Measurements from ENCODE around the gene CDH22. TPM values are rescaled to one million over a fixed set of nuclear protein-coding genes. Genes with fewer than 3 reads are reported as not detected.

CDH22 gene
- total and polyA plus RNA-seq, 9 of the 15 experiments (the other 6 are each of a cell fraction or from before 2014, with no cell fraction given) = 0.07 to 0.08 TPM; not detected in 7

GRCh38 chr20:46332373-46333160 is 24.3 kb upstream of the CDH22 start:
- intact Hi-C loops (cut with micrococcal nuclease) = no loop called here
- Histone ChIP-seq H3K4me2 (ENCODE audit: insufficient read depth, low read length) (no peak overlapping the region), H4K20me1 (replicated peaks; ENCODE audit: control insufficient read depth, insufficient read depth, low read length) (peaks cover 14% of the 10 kb centered on the region), H2AFZ (ENCODE audit: low read depth, low read length) (no peak overlapping the region), H3K9ac (ENCODE audit: insufficient read depth in 1 of 2, low read depth in 2 of 2, low read length in 2 of 2) (peak overlapping the region in 1 of 2 experiments; percentile 2; a peak in 1 of 4 replicates), H3K9me1 (ENCODE audit: control insufficient read depth, insufficient read depth, low read length) (peaks cover 2% of the 10 kb centered on the region), H3K27me3 (ENCODE audit: control insufficient read depth in 2 of 2, insufficient read depth in 2 of 2, low read length in 2 of 2) (peaks cover 19 to 68% of the 10 kb centered on the region in 2 experiments), H3K79me2 (ENCODE audit: control insufficient read depth, insufficient read depth, low read length) (no peaks in the 10 kb centered on the region), H3K4me3 (no peak overlapping the region), H3K4me1 (replicated peaks in 1 of 2; ENCODE audit: control insufficient read depth in 2 of 2, insufficient read depth in 2 of 2, low read length in 2 of 2) (peaks cover 0 to 19% of the 10 kb centered on the region in 2 experiments; a peak in 2 of 5 replicates), H3K27ac (ENCODE audit: extremely low read depth, low read depth, low read length) (no peak overlapping the region), H3K36me3 (ENCODE audit: control insufficient read depth, insufficient read depth, low read length) (no peaks in the 10 kb centered on the region), H3K9me3 (replicated peaks; ENCODE audit: control insufficient read depth, insufficient read depth, low read depth, low read length) (no peaks in the 10 kb centered on the region)
- in situ Hi-C loops (cut with MboI) = no loop called here
- BruUV-seq (replicated peaks) = no TSS peak
- CTCF ChIA-PET (ENCODE audit: low intra/inter-chr PET ratio) = no interaction called here
- TF ChIP-seq PTRF (tag; IDR thresholded peaks at IDR 0.05) (no peak), ZNF12 (CRISPR knock-in tag; IDR thresholded peaks at IDR 0.05) (no peak), GTF3C2 (IDR thresholded peaks at IDR 0.05; ENCODE audit: borderline replicate concordance, extremely low read depth, insufficient read length) (no peak), HSF4 (CRISPR knock-in tag; IDR thresholded peaks at IDR 0.05; ENCODE audit: borderline replicate concordance) (no peak), MAFF (IDR thresholded peaks at IDR 0.05; ENCODE audit: low read length) (no peak), SRSF7 (optimal IDR thresholded peaks at IDR 0.05; ENCODE audit: low read depth, low read length) (no peak), SMAD1 (IDR thresholded peaks at IDR 0.05; ENCODE audit: low read depth, low read length, partially characterized antibody) (no peak), SRF (CRISPR knock-in tag; IDR thresholded peaks at IDR 0.05) (no peak), ZNF124 (CRISPR knock-in tag; IDR thresholded peaks at IDR 0.05) (no peak)
- DNase-seq (ENCODE audit: extremely low read depth in 1 of 4, low spot score in 3 of 4) (no peak), FAIRE-seq (no peak), ATAC-seq (no peak)
- 0% methylated on average over 9 of the region's 12 CpGs for WGBS (ENCODE audit: insufficient coverage, low coverage, missing lambda C conversion rate)
- POLR2A ChIA-PET = interaction anchor here (0.8 kb wide), 1 partner anchor 10 kb away, joined by 6 read pairs; no protein-coding TSS in a partner anchor
